NCI-H82 (cell line): ENCODE data around the gene KCTD5.
"Not testable (repeated sequence)": the region's sequence is repeated elsewhere in the genome, so short reads cannot be mapped to it uniquely, and the experiment has no call there.

Source experiments
- DNase-seq: peaks from one replicate; lab custom pipeline; 2025; lab: John Stamatoyannopoulos, UW

Gene KCTD5, protein sequence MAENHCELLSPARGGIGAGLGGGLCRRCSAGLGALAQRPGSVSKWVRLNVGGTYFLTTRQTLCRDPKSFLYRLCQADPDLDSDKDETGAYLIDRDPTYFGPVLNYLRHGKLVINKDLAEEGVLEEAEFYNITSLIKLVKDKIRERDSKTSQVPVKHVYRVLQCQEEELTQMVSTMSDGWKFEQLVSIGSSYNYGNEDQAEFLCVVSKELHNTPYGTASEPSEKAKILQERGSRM

GRCh38 chr16:2682209-2683021 is at the start of gene KCTD5:
KCTD5 (plus strand) TSS chr16:2682523; CDS start chr16:2682549, 26 bp downstream.
- peak; percentile 97 for DNase-seq

- not testable (repeated sequence) for DNase-seq
Observed at GRCh38 chr16:2639071-2639721, 43.1 kb upstream of the KCTD5 start.

DNA sequence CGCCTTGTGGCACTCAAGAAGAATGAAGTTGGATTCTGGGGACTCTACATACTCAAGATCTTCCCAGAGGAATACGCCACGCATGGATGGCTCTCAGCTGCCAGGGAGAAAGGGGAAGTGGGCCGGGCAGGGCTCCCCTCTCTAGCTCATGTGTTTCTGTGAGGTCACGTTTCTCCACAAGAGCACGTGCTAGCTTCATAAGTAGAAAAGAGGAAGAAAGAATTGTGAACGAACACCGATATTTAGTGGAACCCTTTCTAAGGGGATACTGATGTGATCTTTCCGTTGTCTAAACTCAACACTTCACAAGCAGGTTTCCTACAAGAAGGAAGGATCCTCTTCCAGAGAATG is 42.6 kb upstream of the KCTD5 start:
- not testable (repeated sequence) for DNase-seq

- not testable (repeated sequence) for DNase-seq
Observed at GRCh38 chr16:2642561-2642960, 39.8 kb upstream of the KCTD5 start.

- not testable (repeated sequence) for DNase-seq
Observed at GRCh38 chr16:2644754-2645453, 37.4 kb upstream of the KCTD5 start.

- not testable (repeated sequence) for DNase-seq
Observed at GRCh38 chr16:2651268-2651871, 31.0 kb upstream of the KCTD5 start.

DNA sequence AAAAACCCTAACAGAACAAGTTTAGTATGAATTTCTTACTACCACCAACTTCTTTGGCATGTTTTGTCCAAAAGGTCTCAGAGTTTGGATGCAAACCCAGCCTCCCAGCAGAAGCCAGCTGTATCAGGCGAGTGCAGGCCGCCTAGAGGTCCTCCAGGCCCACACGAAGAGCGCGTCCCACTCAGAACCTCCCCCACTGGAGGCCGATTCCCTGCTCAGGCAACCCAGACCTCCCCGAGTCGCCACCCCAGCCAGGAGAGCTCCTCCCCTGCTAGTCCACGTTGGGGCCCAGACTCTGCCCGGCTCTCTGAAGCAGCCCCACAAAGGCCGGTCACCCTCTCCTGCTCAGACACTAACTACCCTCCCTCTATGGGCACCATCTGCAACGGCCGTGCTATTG is 28.4 kb upstream of the KCTD5 start:
- DNase-seq = not testable (repeated sequence)

DNA sequence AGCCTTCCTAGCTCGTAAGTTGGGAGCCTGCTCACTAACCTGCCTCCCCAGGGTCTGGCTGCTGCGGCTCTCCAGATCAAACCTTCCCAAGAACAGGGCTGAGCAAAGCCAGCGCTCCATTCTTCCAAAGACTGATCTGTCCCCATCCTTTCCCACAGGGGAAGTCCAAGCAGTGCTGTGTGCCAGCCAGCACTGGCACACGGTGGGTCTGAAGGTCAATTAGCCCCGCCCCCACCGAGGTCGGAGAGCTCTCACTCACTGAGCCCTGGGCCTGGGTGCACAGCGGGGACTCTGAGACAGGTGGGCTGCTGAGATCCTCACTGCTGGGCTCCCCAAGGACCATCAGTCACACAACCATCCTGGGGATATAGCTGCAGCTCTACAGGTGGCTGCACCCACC is 27.4 kb upstream of the KCTD5 start:
- DNase-seq = not testable (repeated sequence)

DNA sequence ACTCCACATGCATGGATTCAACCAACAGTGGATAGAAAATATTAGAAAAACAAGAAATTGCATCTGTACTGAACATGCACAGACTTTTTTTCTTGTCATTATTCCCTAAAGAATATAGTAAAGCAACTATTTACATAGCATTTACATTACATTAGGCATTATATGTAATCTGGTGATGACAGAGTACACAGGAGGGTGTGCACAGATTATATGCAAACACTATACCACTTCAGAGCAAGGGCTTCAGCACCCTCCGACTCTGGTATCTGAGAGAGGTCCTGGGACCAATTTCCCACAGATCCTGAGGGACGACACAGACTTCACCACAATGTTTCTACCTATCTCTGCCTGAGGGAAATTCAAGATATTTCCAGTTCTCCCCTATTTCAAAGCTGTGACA is 25.3 kb upstream of the KCTD5 start:
- no peak for DNase-seq

GRCh38 chr16:2657803-2658202 is 24.5 kb upstream of the KCTD5 start:
- not testable (repeated sequence) for DNase-seq

GRCh38 chr16:2659560-2659959 is 22.8 kb upstream of the KCTD5 start:
- not testable (repeated sequence) for DNase-seq

- DNase-seq = not testable (repeated sequence)
Observed at GRCh38 chr16:2660014-2660662, 22.2 kb upstream of the KCTD5 start.

DNA sequence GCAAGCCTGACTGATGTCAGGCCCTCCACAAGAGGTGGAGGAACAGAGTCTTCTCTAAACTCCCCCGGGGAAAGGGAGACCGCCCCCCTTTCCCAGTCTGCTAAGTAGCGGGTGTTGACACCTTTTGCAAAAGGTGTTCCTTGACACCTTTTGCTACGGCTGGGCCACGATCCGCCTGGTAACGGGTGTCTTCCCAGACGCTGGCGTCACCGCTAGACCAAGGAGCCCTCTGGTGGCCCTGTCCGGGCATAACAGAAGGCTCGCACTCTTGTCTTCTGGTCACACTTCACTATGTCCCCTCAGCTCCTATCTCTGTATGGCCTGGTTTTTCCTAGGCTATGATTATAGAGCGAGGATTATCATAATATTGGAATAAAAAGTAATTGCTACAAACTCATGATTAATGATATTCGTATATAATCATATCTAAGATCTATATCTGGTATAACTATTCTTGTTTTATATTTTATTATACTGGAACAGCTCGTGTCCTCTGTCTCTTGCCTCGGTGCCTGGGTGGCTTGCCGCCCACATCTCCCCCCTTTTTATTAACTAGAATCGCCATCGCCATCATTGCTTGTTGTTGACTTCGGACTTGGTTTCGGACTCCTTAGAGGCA is 21.5 kb upstream of the KCTD5 start:
- peak; percentile 24 for DNase-seq

DNA sequence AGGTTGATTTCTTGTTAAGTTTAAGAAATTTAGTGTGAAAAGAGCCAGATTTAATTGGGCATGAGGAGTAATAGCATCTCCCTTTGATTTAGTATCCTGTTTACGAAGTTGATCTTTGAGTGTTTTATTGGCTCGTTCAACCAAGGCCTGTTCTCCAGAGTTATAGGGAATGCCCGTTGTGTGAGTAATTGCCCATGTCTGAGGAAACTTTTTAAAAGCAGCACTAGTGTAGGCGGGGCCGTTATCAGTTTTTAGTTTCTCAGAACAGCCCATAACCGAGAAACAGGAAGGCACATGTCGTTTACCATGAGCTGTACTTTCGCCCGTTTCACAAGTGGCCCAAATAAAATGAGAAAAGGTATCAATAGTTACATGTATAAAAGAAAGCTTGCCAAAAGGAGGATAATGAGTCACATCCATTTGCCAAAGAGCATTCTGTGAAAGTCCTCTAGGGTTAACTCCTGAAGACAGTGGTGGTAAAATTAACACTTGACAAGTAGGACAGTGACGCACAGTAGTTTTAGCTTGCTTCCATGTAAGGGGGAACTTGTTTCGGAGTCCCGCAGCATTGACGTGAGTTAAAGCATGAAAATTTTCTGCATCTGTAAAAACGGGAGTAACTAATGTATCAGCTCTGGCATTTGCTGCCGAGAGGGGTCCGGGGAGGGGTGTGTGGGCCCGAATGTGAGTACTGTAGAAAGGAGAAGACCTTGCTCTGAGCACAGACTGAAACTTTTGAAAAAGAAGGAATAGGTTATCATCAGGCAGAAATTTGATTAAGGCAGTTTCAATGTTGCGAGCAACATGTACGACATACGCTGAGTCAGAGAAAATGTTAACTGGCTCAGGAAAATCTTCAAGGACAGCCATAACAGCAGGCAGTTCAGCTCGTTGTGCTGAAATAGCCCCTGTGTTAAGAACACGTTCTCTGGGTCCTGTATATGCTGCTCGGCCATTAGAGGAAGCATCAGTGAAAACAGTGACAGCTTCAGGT is 18.5 kb upstream of the KCTD5 start:
- DNase-seq = no peak

- DNase-seq = no peak
Observed at GRCh38 chr16:2664574-2664982, 17.7 kb upstream of the KCTD5 start.

DNA sequence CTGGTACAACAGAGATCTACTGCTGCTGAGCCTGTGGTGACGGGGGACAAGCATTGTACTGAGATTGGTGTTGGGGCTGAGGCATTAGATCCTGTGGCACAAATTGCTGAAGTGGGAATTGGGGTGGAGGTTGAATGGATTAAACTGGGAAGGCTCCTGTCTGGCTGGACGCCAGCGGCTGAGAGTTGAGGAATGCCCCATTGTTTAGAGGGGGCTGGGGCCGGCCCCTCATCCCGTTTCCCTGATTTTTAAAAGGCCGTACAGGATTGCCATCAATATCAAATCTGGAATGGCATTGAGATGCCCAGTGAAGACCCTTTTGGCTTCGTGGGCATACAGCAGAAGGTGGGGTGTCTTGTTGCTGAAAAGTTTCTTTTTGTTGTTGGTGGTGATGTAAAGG is 15.7 kb upstream of the KCTD5 start:
- DNase-seq = not testable (repeated sequence)

GRCh38 chr16:2669587-2669986 is 12.7 kb upstream of the KCTD5 start:
- not testable (repeated sequence) for DNase-seq

- DNase-seq = peak; percentile 68
Observed at GRCh38 chr16:2670017-2670416, 12.3 kb upstream of the KCTD5 start.

DNA sequence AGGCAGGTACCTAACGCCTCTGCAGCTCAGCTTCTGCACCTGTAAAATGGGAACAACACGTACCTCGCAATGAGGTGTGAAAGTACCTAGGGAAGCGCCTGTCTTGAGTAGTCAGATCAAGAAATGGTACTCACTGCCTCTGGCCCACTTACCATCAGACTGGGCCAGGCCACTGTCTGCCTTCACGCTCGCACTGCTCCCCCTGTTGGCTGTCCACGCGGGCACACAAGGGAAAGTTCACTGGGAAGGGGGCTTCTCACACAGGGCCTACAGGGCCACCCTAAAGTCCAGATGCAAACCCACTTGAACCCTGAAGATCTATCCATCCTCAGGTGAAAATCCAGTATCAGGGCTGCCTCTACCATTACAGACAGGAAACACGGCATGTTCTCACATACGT is 11.1 kb upstream of the KCTD5 start:
- peak; percentile 40 for DNase-seq

DNA sequence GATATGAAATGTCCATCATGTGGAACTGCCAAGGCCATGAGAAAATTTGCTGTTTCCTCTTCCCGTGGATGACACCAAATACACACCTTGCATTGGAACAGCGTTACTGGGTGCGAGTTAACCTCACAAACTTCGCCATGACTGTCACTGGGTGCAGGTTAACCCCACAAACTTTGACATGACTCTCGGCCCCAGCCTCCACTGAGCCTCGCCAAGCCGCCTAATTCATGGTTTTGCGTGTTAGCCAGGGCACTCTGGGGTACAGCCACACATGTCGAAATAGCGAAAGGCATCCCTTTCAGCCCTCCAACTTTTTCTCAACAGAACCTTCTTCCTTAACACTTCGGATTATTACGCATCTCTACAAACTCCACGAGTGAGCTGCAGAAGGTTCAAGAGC is 10.6 kb upstream of the KCTD5 start:
- no peak for DNase-seq
